ENCODE data around the gene HNRNPC.
A peak's percentile ranks its signal among the peaks of the same experiment; 100 is the strongest.
"Not testable (repeated sequence)": the region's sequence is repeated elsewhere in the genome, so short reads cannot be mapped to it uniquely, and the experiment has no call there.

Gene HNRNPC

DNA sequence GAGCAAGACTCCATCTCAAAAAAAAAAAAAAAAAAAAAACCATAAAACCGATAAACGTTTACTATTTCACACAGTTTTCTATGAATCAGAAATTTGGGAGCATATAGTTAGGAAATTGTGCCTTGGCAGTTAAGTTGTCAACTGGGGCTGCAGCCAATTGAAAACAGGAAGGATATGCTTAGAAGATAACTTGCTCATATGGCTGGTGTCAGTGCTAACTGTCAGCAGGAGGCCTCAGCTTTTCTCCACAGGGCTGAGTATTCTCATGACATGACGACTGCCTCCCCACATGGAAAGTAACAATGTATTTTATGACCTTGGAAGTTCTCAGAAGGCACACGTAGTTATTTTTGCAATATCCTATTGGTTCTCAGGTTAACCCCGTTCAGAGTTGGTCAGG lies 83.8 kb downstream of the HNRNPC start:
- peak; percentile 21 for DNase-seq

DNA sequence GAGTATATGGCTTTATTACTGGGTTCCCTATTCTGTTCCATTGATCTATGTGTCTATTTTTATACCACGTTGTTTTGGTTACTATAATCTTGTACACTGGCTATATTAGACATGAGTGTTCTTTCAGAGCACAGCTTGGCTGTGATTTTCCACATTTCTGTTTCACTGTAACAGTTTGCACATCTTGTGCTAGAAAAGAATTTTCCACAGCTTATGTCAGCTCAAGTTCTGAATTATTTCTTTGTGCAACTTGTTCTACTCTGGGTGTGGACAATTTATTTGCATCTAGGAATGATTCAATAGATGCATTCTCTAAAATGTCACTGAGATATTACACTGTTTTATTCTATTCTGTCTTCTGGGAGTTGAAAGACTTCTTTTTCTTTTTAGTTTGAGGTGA lies 85.0 kb downstream of the HNRNPC start:
- DNase-seq, result no peak

DNA sequence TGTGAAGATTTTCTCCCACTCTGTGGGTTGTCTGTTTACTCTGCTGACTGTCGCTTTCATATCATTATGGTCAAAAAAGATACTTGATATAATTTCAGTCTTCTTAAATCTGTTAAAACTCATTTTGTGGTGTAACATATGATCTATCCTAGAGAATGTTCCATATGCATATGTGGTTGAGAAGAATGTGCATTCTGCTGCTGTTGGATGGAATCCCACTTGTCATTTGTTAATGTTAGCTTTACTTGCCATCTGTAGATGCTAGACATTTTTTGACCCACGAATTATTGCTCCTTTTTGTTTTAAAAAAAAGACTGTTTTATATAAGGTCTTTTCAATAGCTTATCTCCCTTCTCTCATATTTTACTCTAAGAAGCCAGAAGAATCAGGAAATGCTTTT lies 87.1 kb downstream of the HNRNPC start:
- DNase-seq, result no peak

DNA sequence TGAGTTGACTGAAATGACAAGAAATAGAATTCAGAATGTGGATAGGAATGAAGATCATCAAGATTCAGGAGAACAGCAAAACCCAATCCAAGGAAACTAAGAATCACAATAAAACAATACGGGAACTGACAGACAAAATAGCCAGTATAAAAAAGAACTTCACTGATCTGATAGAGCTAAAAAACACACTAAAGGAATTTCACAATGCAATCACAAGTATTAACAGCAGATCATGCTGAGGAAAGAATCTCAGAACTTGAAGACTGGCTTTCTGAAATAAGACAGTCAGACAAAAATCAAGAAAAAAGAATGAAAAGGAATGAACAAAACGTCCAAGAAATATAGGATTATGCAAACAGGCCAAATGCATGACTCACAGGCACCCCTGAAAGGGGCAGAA lies 98.1 kb downstream of the HNRNPC start:
- no peak for DNase-seq

DNA sequence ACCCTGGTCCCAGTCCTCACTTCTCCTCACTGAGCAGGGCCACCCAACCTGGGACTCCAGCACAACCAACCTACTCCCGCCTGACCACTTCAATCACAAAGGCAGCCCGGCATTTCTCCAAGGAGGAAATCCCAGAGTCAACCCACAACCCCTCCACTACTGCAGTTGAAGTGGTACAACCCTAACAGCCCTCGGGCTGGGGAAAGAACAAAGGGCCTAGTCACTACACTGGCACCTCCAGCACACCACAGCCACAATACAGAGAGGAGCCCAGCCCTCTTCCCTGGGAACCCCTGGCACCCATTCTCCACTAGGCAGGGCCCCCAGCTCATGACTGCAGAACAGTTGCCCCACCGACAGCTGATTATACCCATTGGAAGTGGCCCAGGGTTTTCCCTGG lies 99.7 kb downstream of the HNRNPC start:
- no peak for DNase-seq

DNA sequence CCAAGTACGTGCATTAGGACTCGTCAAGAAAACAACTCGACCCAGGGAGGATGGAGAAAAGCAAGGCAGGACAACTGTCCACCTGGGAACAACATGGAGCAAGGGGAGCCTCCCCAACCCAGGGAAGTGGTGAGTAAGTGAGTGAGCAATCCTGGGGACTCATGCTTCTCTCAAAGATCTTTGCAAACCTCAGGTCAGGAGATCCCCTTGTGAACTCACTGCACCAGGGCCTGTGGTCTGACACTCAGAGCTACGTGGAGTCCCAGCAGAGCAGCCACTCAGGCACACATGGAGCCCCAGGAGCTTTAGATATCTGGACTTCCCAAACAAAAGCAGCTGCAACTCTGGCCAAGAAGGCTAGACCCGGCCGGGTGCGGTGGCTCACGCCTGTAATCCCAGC lies 101.2 kb downstream of the HNRNPC start:
- no peak for DNase-seq

DNA sequence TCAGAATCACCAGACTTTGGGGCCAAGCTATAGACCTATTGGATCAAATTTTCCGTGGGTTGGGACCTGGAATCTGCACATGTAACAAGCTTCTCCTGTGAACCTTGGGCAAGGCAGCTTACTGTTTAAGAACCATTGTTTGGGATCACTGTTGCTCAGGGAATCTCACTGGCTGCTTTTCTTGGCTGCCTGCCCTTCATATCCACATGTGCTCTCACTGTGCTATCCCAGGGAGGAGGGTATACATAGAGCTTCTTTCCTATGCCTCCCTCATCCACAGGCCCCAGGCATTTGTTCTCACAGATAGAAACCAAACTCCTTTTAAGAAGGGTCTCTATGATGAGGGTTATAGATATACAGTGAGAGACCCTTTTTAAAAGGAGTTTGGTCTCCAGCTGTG lies 103.6 kb downstream of the HNRNPC start:
- not testable (repeated sequence) for DNase-seq

DNA sequence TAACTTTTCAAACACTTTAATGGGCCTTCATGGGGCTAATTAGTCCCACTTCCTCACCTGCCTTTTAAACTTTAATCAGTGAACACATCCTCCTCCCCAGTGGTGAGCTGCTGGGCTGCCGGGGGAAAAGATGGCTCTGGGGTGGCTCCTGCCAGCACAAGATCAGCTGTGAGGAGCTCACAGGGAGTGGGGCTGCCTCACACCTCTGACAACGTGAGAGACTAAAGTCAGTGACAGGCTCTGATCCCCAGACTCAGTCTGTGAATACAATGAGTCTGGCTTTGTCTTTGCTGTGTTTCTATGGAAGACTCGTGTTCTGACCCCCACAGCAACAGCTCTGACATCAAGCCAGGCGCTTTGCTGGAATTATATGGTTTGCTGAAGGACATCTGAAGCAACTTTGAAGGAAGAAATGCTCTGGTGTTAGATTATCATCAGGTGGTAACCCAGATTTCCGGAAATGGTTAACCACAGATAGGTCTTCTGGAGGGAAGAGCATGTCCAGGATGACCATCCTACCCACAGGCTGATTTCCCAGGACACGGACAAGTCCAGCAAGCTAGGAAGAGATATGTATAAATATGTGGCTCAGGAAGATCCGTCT lies 104.1 kb downstream of the HNRNPC start:
- DNase-seq, result not testable (repeated sequence)

DNA sequence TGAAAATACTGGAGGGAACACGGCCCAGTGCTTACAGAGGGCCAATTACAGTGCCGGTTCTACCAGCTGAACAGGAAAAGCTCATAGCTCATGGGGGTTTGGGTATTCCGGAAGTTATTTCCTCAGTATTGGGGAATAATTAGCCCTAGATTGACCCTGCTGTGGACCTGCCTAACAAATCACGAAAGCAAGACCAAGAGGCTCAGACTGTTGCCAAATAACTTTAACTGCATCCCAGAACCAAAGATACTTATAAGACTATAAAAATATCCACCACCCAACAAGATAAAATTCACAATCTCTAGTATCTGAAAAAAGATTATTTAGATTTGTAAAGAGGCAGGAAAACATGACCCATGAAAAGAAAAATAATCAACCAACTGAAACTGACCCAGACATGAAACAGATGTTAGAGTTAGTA lies 105.4 kb downstream of the HNRNPC start:
- DNase-seq, result no peak

DNA sequence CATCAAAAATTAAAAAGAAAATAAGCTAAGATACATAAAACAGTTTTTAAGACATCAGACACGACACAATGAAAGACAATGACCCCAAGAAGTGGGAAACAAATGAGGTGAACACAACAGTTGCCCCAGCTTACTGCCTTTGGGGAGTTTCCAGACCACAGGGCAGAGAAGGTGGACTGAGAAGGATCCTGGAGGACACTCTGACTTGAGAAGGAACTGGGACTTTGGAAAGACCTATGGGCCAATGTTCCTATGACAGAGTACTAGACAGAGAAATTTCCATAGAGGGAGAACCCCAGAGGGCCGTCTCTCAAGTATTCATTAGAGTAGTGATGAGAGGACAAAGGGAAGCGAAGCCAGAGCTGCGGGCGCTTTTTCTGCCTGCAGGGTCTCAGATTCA lies 107.2 kb downstream of the HNRNPC start:
- DNase-seq, result no peak

DNA sequence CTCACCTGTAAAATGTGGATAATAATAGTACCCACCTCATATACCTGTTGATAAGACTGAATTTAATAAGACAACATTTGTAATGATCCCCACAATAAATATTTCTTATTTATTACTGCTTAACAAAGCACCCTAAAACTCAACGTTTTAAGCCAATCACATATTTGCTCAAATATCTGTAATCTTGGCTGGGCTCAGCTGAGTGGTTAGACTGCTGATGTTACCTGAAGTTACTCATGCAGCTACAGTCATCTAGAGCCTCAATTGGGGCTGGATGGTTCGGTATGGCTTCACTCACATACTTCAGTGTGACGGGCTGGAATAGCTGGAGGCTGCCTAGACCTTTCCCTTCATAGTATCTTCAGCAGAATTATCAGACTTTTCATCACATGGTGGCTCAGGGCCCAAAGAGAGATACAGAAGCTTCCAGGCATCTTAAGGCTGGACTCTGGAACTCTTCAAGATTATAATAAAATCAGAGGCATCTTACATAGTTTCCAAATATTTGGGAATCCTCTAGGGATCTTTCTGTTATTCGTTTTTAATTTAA lies 109.1 kb downstream of the HNRNPC start:
- no peak for DNase-seq

Measured in KG1 (cell line).